PC-9 (cell line): ENCODE data around the gene ABCF3. TPM values are rescaled to one million over a fixed set of nuclear protein-coding genes. Genes with fewer than 3 reads are reported as not detected.

ENCODE experiments used
- Bru-seq: library from RNA; stranded (reverse); fragments of 400-500 nt; gene quantifications from one replicate; lab custom pipeline; 2021; lab: Mats Ljungman, UMichigan
- BruChase-seq, 2 experiments: library from RNA; stranded (reverse); fragments of 400-500 nt; gene quantifications; one replicate each; lab custom pipeline; 2021; lab: Mats Ljungman, UMichigan
- BruUV-seq: library from RNA; stranded (reverse); fragments of 400-500 nt; replicated peaks from 2 replicates; lab custom pipeline; 2021; lab: Mats Ljungman, UMichigan
- CTCF ChIA-PET: fragments of 300-600 bp; sonication (Branson Sonifier 250); formaldehyde crosslinking; loops from one replicate; lab custom pipeline; 2022; ENCODE audit warnings: antibody characterized with exemption; lab: Charles Lee
- POLR2A ChIA-PET: fragments of 300-600 bp; sonication (Branson Sonifier 250); formaldehyde crosslinking; loops from one replicate; lab custom pipeline; 2022; ENCODE audit warnings: antibody characterized with exemption; ENCODE audit not compliant: unreplicated experiment; lab: Charles Lee
- DNase-seq, 2 experiments: peaks; one replicate each; pipeline versions ENCODE4 v3.0.0 to v3.0.0-alpha.2; 2015 to 2022; ENCODE audit warnings: mixed read lengths in 1 of 2
- H2AFZ ChIP-seq: fragments of 200-600 bp; sonication (generic); 2 replicates; pipeline ENCODE4 v1.8.1; 2017; ENCODE audit warnings: antibody characterized with exemption
- H3F3A ChIP-seq: fragments of 200-600 bp; sonication (generic); 2 replicates; pipeline ENCODE4 v1.8.1; 2017; ENCODE audit warnings: antibody characterized with exemption, mild to moderate bottlenecking, low read depth; ENCODE audit not compliant: insufficient read depth
- H3K27ac ChIP-seq: fragments of 200-600 bp; sonication (generic); 2 replicates; pipeline ENCODE4 v1.6.1; 2016; ENCODE audit warnings: mixed run types
- H3K27me3 ChIP-seq: fragments of 200-600 bp; sonication (generic); 2 replicates; pipeline ENCODE4 v1.6.1; 2016; ENCODE audit warnings: low read depth, mixed run types; ENCODE audit not compliant: insufficient read depth
- H3K36me3 ChIP-seq: fragments of 200-600 bp; sonication (generic); 2 replicates; pipeline ENCODE4 v1.6.1; 2016; ENCODE audit warnings: low read depth, mixed run types
- H3K4me1 ChIP-seq: fragments of 200-600 bp; sonication (generic); replicated peaks from 2 replicates; pipeline ENCODE4 v1.6.1; 2016; ENCODE audit warnings: mixed run types; ENCODE audit not compliant: insufficient read depth
- H3K4me2 ChIP-seq: fragments of 200-600 bp; sonication (generic); 2 replicates; pipeline ENCODE4 v1.6.1; 2017; ENCODE audit warnings: mixed run types
- H3K4me3 ChIP-seq: fragments of 200-600 bp; sonication (generic); 2 replicates; pipeline ENCODE4 v1.6.1; 2016; ENCODE audit warnings: mixed run types
- H3K79me2 ChIP-seq: fragments of 200-600 bp; sonication (generic); 2 replicates; pipeline ENCODE4 v1.6.1; 2017; ENCODE audit warnings: low read depth, mixed run types
- H3K9me2 ChIP-seq: fragments of 200-600 bp; sonication (generic); 2 replicates; pipeline ENCODE4 v1.8.1; 2017; ENCODE audit warnings: mild to moderate bottlenecking; ENCODE audit not compliant: insufficient read depth
- H3K9me3 ChIP-seq: fragments of 200-600 bp; sonication (generic); 2 replicates; pipeline ENCODE4 v1.8.1; 2016; ENCODE audit warnings: low read depth; ENCODE audit not compliant: insufficient read depth
- H4K20me1 ChIP-seq: fragments of 200-600 bp; sonication (generic); 2 replicates; pipeline ENCODE4 v1.8.1; 2017; ENCODE audit not compliant: insufficient read depth
- CTCF ChIP-seq: fragments of 200-600 bp; sonication (generic); conservative IDR thresholded peaks from 2 replicates; pipeline ENCODE4 v1.6.1; 2017; ENCODE audit warnings: mixed run types, antibody characterized with exemption, mild to moderate bottlenecking, moderate library complexity
- EZH2 ChIP-seq: fragments of 200-600 bp; sonication (generic); IDR thresholded peaks from 2 replicates; pipeline ENCODE4 v1.8.0; 2017; ENCODE audit warnings: antibody characterized with exemption, low read depth
- intact Hi-C: fragments of 100-400 bp; cut with micrococcal nuclease; formaldehyde crosslinking; loops from one replicate; pipeline ENCODE4 v1.10.0; 2022; ENCODE audit not compliant: unreplicated experiment
- long read RNA-seq: library from polyadenylated mRNA; stranded (forward); transcript quantifications from one replicate; pipeline ENCODE4 v2.0.0, GENCODE V29; 2022
- total RNA-seq: library from RNA; stranded (reverse); gene quantifications from 2 replicates; pipeline ENCODE4 v1.2.3, GENCODE V29; 2021

The ABCF3 gene
- total RNA-seq (98.8 and 137 TPM in 2 replicates), Bru-seq, nascent RNA (percentile 83 among the genes with signal in this experiment), BruChase-seq, experiment 1, labeled RNA remaining after a 2-hour chase (percentile 94 among the genes with signal in this experiment), BruChase-seq, experiment 2, labeled RNA remaining after a 6-hour chase (percentile 95 among the genes with signal in this experiment)
- long read RNA-seq, transcript ABCF3-203 (21 exons, 2,624 nt) = major isoform, 95 of 130 reads
- long read RNA-seq, partial matches to known transcripts = 9 of 130 reads
- long read RNA-seq, other reads (novel, unspliced or antisense) = 25 of 130 reads

GRCh38 chr3:184186184-184186901 lies at the start of gene ABCF3:
Gene ABCF3 (plus strand): TSS chr3:184186199. CDS start chr3:184186208, 9 bp downstream.
- peak within 1 kb of the TSS; percentile 74 for H3K27ac ChIP-seq
- ChIA-PET POLR2A (interaction anchor here (0.6 to 1.0 kb wide), 6 partner anchors 10 to 792 kb away, joined by 3 to 9 read pairs (median 4); no protein-coding TSS in a partner anchor), CTCF (interaction anchor here (0.6 to 1.9 kb wide), 6 partner anchors 10 to 302 kb away, joined by 3 to 8 read pairs (median 4); partner anchors contain the start of genes AP2M1 and PARL)
- H3K4me3 ChIP-seq = peak within 1 kb of the TSS; percentile 78
- intact Hi-C loops = loop anchor here (2.0 kb wide), 2 partner anchors 54 to 292 kb away; no protein-coding TSS in a partner anchor
- peak within 1 kb of the TSS; percentile 96 for H3K4me2 ChIP-seq
- H3K9me2 ChIP-seq = no peaks in the 10 kb centered on the region
- H4K20me1 ChIP-seq = peaks cover 18% of the 10 kb centered on the region
- H3F3A ChIP-seq = peaks cover 24% of the 10 kb centered on the region
- H3K27me3 ChIP-seq = no peaks in the 10 kb centered on the region
- H3K36me3 ChIP-seq = peaks cover 53% of the 10 kb centered on the region
- no peaks in the 10 kb centered on the region for H3K9me3 ChIP-seq
- DNase-seq = peak in 1 of 2 experiments; percentile 60
- peaks cover 36% of the 10 kb centered on the region for H3K79me2 ChIP-seq
- peaks cover 17% of the 10 kb centered on the region for H3K4me1 ChIP-seq
- no TSS peak for BruUV-seq
- no peak for TF ChIP-seq EZH2
- no peak for TF ChIP-seq CTCF
- H2AFZ ChIP-seq = peak within 1 kb of the TSS; percentile 94

GRCh38 chr3:184140436-184140835 lies 45.6 kb upstream of the ABCF3 start:
- CTCF ChIA-PET = no interaction called here
- H3K27me3 ChIP-seq = no peaks in the 10 kb centered on the region
- no peaks in the 10 kb centered on the region; the same call in 1 of the 2 replicates for H4K20me1 ChIP-seq
- H3K36me3 ChIP-seq = peaks cover 20% of the 10 kb centered on the region; the same call in 1 of the 2 replicates
- no peak overlapping the region for H3K4me3 ChIP-seq
- POLR2A ChIA-PET = no interaction called here
- no peaks in the 10 kb centered on the region for H3K9me3 ChIP-seq
- H3K9me2 ChIP-seq = no peaks in the 10 kb centered on the region
- H2AFZ ChIP-seq = no peak overlapping the region
- H3K27ac ChIP-seq = no peak overlapping the region
- intact Hi-C loops = loop anchor here (10.0 kb wide), 1 partner anchor 404 kb away; no protein-coding TSS in a partner anchor
- no peak for DNase-seq
- peaks cover 35% of the 10 kb centered on the region for H3K79me2 ChIP-seq
- no peak overlapping the region for H3K4me2 ChIP-seq
- BruUV-seq = no TSS peak
- H3F3A ChIP-seq = peaks cover 7% of the 10 kb centered on the region
- peaks cover 13% of the 10 kb centered on the region for H3K4me1 ChIP-seq
- TF ChIP-seq CTCF (no peak), EZH2 (no peak)

- CTCF ChIA-PET = no interaction called here
- no peak overlapping the region for H3K27ac ChIP-seq
- no peaks in the 10 kb centered on the region for H3K9me3 ChIP-seq
- peaks cover 2% of the 10 kb centered on the region; the same call in 1 of the 2 replicates for H3K4me1 ChIP-seq
- H3K9me2 ChIP-seq = no peaks in the 10 kb centered on the region
- no peaks in the 10 kb centered on the region; the same call in 1 of the 2 replicates for H4K20me1 ChIP-seq
- no peak for DNase-seq
- H3K27me3 ChIP-seq = no peaks in the 10 kb centered on the region
- POLR2A ChIA-PET = no interaction called here
- no peak overlapping the region for H3K4me2 ChIP-seq
- peaks cover 18% of the 10 kb centered on the region for H3K79me2 ChIP-seq
- no peak overlapping the region for H2AFZ ChIP-seq
- intact Hi-C loops = loop anchor here (10.0 kb wide), 1 partner anchor 403 kb away; no protein-coding TSS in a partner anchor
- H3K36me3 ChIP-seq = peaks cover 20% of the 10 kb centered on the region; the same call in 1 of the 2 replicates
- no peak for TF ChIP-seq CTCF
- no peak for TF ChIP-seq EZH2
- peaks cover 21% of the 10 kb centered on the region for H3F3A ChIP-seq
- no TSS peak for BruUV-seq
- no peak overlapping the region for H3K4me3 ChIP-seq
These were observed 43.8 kb upstream of the ABCF3 start for GRCh38 chr3:184142199-184142598.
